Nephron (organoid): ENCODE data around the gene RUNX2.

Experiments
- H3K27ac Mint-ChIP-seq, 3 experiments: 2 replicates each; pipeline ENCODE4 v1.8.0; 2020; ENCODE audit warnings: mixed read lengths in 3 of 3, mild to moderate bottlenecking in 2 of 3, moderate library complexity in 1 of 3
- H3K27me3 Mint-ChIP-seq: 2 replicates; pipeline ENCODE4 v1.8.0; 2021; ENCODE audit warnings: low read depth, mild to moderate bottlenecking, moderate library complexity, mixed read lengths
- H3K36me3 Mint-ChIP-seq: 2 replicates; pipeline ENCODE4 v1.8.0; 2020; ENCODE audit warnings: low read depth, mixed read lengths
- H3K4me1 Mint-ChIP-seq: 2 replicates; pipeline ENCODE4 v1.8.0; 2020; ENCODE audit warnings: mixed read lengths
- H3K4me3 Mint-ChIP-seq, 3 experiments: 2 replicates each; pipeline ENCODE4 v1.8.0; 2020; ENCODE audit warnings: mild to moderate bottlenecking in 3 of 3, mixed read lengths in 3 of 3, moderate library complexity in 2 of 3
- H3K9me3 Mint-ChIP-seq: 2 replicates; pipeline ENCODE4 v1.8.0; 2020; ENCODE audit warnings: mixed read lengths
- CTCF ChIP-seq, 3 experiments: fragments of 200-600 bp; sonication (generic); IDR thresholded peaks; one replicate each; pipeline ENCODE4 v1.5.0; 2021; ENCODE audit warnings: antibody characterized with exemption in 3 of 3; ENCODE audit not compliant: unreplicated experiment in 3 of 3

RUNX2 gene

GRCh38 chr6:45597424-45597823 lies 269.3 kb downstream of the RUNX2 start:
- Mint-ChIP-seq H3K4me1 (peaks cover 19% of the 10 kb centered on the region), H3K27me3 (peaks cover 49% of the 10 kb centered on the region), H3K27ac (no peak overlapping the region), H3K4me3 (no peak overlapping the region), H3K9me3 (peaks cover 10% of the 10 kb centered on the region), H3K36me3 (peaks cover 7% of the 10 kb centered on the region)
- no peak for TF ChIP-seq CTCF (IDR thresholded peaks at IDR 0.05; ENCODE audit: unreplicated experiment in 3 of 3)

GRCh38 chr6:45599053-45599452 lies 270.9 kb downstream of the RUNX2 start:
- Mint-ChIP-seq H3K27ac (no peak overlapping the region), H3K4me1 (peaks cover 11% of the 10 kb centered on the region), H3K36me3 (peaks cover 7% of the 10 kb centered on the region)

GRCh38 chr6:45605971-45606370 lies 277.8 kb downstream of the RUNX2 start:
- Mint-ChIP-seq H3K36me3 (no peaks in the 10 kb centered on the region), H3K27me3 (peaks cover 48% of the 10 kb centered on the region), H3K4me1 (no peaks in the 10 kb centered on the region), H3K27ac (no peak overlapping the region), H3K4me3 (no peak overlapping the region), H3K9me3 (peaks cover 5% of the 10 kb centered on the region)
- TF ChIP-seq CTCF (IDR thresholded peaks at IDR 0.05; ENCODE audit: unreplicated experiment in 3 of 3) = no peak

More at GRCh38 chr6:45599053-45599452, 270.9 kb downstream of the RUNX2 start:
- peaks cover 11% of the 10 kb centered on the region for H3K9me3 Mint-ChIP-seq
- H3K4me3 Mint-ChIP-seq = no peak overlapping the region
- TF ChIP-seq CTCF (IDR thresholded peaks at IDR 0.05; ENCODE audit: unreplicated experiment in 3 of 3) = no peak
- H3K27me3 Mint-ChIP-seq = peaks cover 41% of the 10 kb centered on the region

GRCh38 chr6:45606831-45607400 lies 278.8 kb downstream of the RUNX2 start:
- Mint-ChIP-seq H3K36me3 (no peaks in the 10 kb centered on the region), H3K27ac (no peak overlapping the region), H3K27me3 (peaks cover 48% of the 10 kb centered on the region), H3K4me3 (no peak overlapping the region), H3K4me1 (no peaks in the 10 kb centered on the region), H3K9me3 (peaks cover 5% of the 10 kb centered on the region)
- TF ChIP-seq CTCF (IDR thresholded peaks at IDR 0.05; ENCODE audit: unreplicated experiment in 3 of 3) = no peak

- H3K27ac Mint-ChIP-seq = no peak overlapping the region
Observed at GRCh38 chr6:45607798-45608197, 279.7 kb downstream of the RUNX2 start.

More at GRCh38 chr6:45607798-45608197, 279.7 kb downstream of the RUNX2 start:
- peaks cover 46% of the 10 kb centered on the region for H3K27me3 Mint-ChIP-seq
- no peaks in the 10 kb centered on the region for H3K36me3 Mint-ChIP-seq
- peaks cover 5% of the 10 kb centered on the region for H3K9me3 Mint-ChIP-seq
- no peak for TF ChIP-seq CTCF (IDR thresholded peaks at IDR 0.05; ENCODE audit: unreplicated experiment in 3 of 3)
- H3K4me1 Mint-ChIP-seq = no peaks in the 10 kb centered on the region
- no peak overlapping the region for H3K4me3 Mint-ChIP-seq
